ENCODE measurements around the gene RPS19BP1. TPM values are rescaled to one million over a fixed set of nuclear protein-coding genes. Genes with fewer than 3 reads are reported as not detected.

RPS19BP1 gene
- total and polyA plus RNA-seq, 2 of the 8 experiments (the other 6 are each of a cell fraction or from before 2014, with no cell fraction given), result 77.9 to 97.9 TPM

- no peak for TF ChIP-seq USF2 (IDR thresholded peaks at IDR 0.05; ENCODE audit: low read length)
- TF ChIP-seq SP4 (IDR thresholded peaks at IDR 0.05; ENCODE audit: low read length), result no peak
- no peak for TF ChIP-seq NRF1 (IDR thresholded peaks at IDR 0.05; ENCODE audit: low read depth, low read length)
- TF ChIP-seq TCF12 (IDR thresholded peaks at IDR 0.05; ENCODE audit: low read depth, low read length), result no peak
- no peak for TF ChIP-seq ASH2L (IDR thresholded peaks at IDR 0.05; ENCODE audit: low read length)
These were observed 40.4 kb downstream of the RPS19BP1 start (continued) for GRCh38 chr22:39492186-39492585.
